Kidney (tissue), 14 donors: ENCODE data around the gene BTAF1. TPM values are rescaled to one million over a fixed set of nuclear protein-coding genes. Genes with fewer than 3 reads are reported as not detected.

ENCODE experiments used
- DNase-seq, 5 donors: peaks; one replicate each; pipeline ENCODE4 v3.0.0-alpha.2; 2013 to 2020
- FAIRE-seq: peaks from 2 replicates; lab custom pipeline; 2012; peaks lifted over from hg19 to GRCh38; lab: Jason Lieb, UNC
- H3K27ac ChIP-seq, 2 donors: one replicate each; pipeline ENCODE4 v1.7.0; 2013; ENCODE audit warnings: low read depth in 2 of 2, low read length in 2 of 2, inconsistent platforms in 1 of 2
- H3K27me3 ChIP-seq: one replicate; pipeline ENCODE4 v1.7.1; 2013; ENCODE audit warnings: low read length, inconsistent platforms; ENCODE audit not compliant: control insufficient read depth, insufficient read depth
- H3K36me3 ChIP-seq, 3 donors: one replicate each; pipeline versions ENCODE4 v1.7.0 to v1.7.1; 2013; ENCODE audit warnings: low read length in 3 of 3, control low read depth in 1 of 3, inconsistent platforms in 1 of 3; ENCODE audit not compliant: insufficient read depth in 3 of 3, control insufficient read depth in 2 of 3
- H3K4me1 ChIP-seq, 3 donors: one replicate each; pipeline versions ENCODE4 v1.7.0 to v1.7.1; 2013; ENCODE audit warnings: low read length in 3 of 3, inconsistent platforms in 1 of 3, low read depth in 1 of 3; ENCODE audit not compliant: control insufficient read depth in 2 of 3, insufficient read depth in 2 of 3
- H3K4me3 ChIP-seq, 3 donors: one replicate each; pipeline versions ENCODE4 v1.7.0 to v1.8.1; 2013; ENCODE audit warnings: low read length in 3 of 3, control low read depth in 1 of 3, inconsistent platforms in 1 of 3
- H3K9ac ChIP-seq, 3 donors: one replicate each; pipeline versions ENCODE4 v1.7.0 to v1.7.1; 2013; ENCODE audit warnings: low read length in 3 of 3, control low read depth in 1 of 3, inconsistent platforms in 1 of 3
- H3K9me3 ChIP-seq, 3 donors: one replicate each; pipeline versions ENCODE4 v1.7.0 to v1.7.1; 2013; ENCODE audit warnings: low read length in 3 of 3, control low read depth in 1 of 3, inconsistent platforms in 1 of 3; ENCODE audit not compliant: control insufficient read depth in 2 of 3, insufficient read depth in 1 of 3
- CTCF ChIP-seq: IDR thresholded peaks from 3 replicates; pipeline ENCODE4 v1.5.1; 2012; ENCODE audit warnings: mild to moderate bottlenecking, moderate library complexity, borderline replicate concordance; ENCODE audit not compliant: insufficient read depth; ENCODE audit errors: extremely low read depth
- intact Hi-C: fragments of 100-400 bp; cut with DNase I; formaldehyde crosslinking; loops from one replicate; pipeline ENCODE4 v1.11.1; 2022
- polyA plus RNA-seq: library from polyadenylated mRNA; stranded (reverse); fragments of 350-450 nt; fragmentation: Illumina TruSeq; extraction: RNeasy Lipid Tissue Mini Kit (QIAGEN cat#74804); gene quantifications from one replicate; pipeline ENCODE4 v1.2.3, GENCODE V29; 2014; ENCODE audit warnings: low read depth, low replicate concordance; ENCODE audit not compliant: insufficient read depth
- total RNA-seq: library from RNA; stranded (reverse); fragmentation: NEBNext Ultra II Directional; extraction: Animal tissue kit (Norgen Biotek cat#: 25700); gene quantifications from one replicate; pipeline ENCODE4 v1.2.1, GENCODE V29; 2021
- donor health status: control.
- donor health status: control.
- donor health status: control.
- donor health status: control.
- donor health status: control.
- donor health status: DM: yes; HTN: yes; CAD: no.
- donor health status: Normal renal cell carcinoma (clear cell type).

The BTAF1 gene
- total and polyA plus RNA-seq, 2 donors from 2014 or later = 4.3 to 35.1 TPM

GRCh38 chr10:92052741-92053140 is 129.2 kb downstream of the BTAF1 start:
- intact Hi-C loops = no loop called here
- H3K4me3 ChIP-seq = no peak overlapping the region
- no peak overlapping the region for H3K27ac ChIP-seq
- H3K27me3 ChIP-seq = no peaks in the 10 kb centered on the region
- no peak for FAIRE-seq
- no peak for DNase-seq
- H3K36me3 ChIP-seq = peaks cover 0 to 10% (median 3%) of the 10 kb centered on the region in 3 donors
- H3K9ac ChIP-seq = no peak overlapping the region
- peaks cover 0 to 3% (median 0%) of the 10 kb centered on the region in 3 donors for H3K4me1 ChIP-seq
- H3K9me3 ChIP-seq = no peaks in the 10 kb centered on the region
- TF ChIP-seq CTCF = no peak

GRCh38 chr10:92054807-92055206 is 131.2 kb downstream of the BTAF1 start:
- H3K4me3 ChIP-seq = no peak overlapping the region
- H3K9me3 ChIP-seq = no peaks in the 10 kb centered on the region
- no peaks in the 10 kb centered on the region for H3K4me1 ChIP-seq
- intact Hi-C loops = no loop called here
- no peak overlapping the region for H3K27ac ChIP-seq
- no peak overlapping the region for H3K9ac ChIP-seq
- TF ChIP-seq CTCF = no peak
- no peak for DNase-seq
- no peaks in the 10 kb centered on the region for H3K27me3 ChIP-seq
- FAIRE-seq = no peak
- peaks cover 0 to 10% (median 3%) of the 10 kb centered on the region in 3 donors for H3K36me3 ChIP-seq

GRCh38 chr10:92062273-92062672 is 138.7 kb downstream of the BTAF1 start:
- no peak overlapping the region for H3K4me3 ChIP-seq
- FAIRE-seq (no peak), DNase-seq (no peak)
- TF ChIP-seq CTCF = no peak
- no peaks in the 10 kb centered on the region for H3K27me3 ChIP-seq
- intact Hi-C loops = no loop called here
- H3K9me3 ChIP-seq = no peaks in the 10 kb centered on the region
- no peaks in the 10 kb centered on the region for H3K4me1 ChIP-seq
- no peak overlapping the region for H3K27ac ChIP-seq
- H3K36me3 ChIP-seq = no peaks in the 10 kb centered on the region
- no peak overlapping the region for H3K9ac ChIP-seq

- Histone ChIP-seq H3K4me1 (no peaks in the 10 kb centered on the region), H3K27me3 (no peaks in the 10 kb centered on the region), H3K9ac (no peak overlapping the region), H3K36me3 (no peaks in the 10 kb centered on the region), H3K4me3 (no peak overlapping the region), H3K9me3 (no peaks in the 10 kb centered on the region), H3K27ac (no peak overlapping the region)
- FAIRE-seq (no peak), DNase-seq (no peak)
- intact Hi-C loops = no loop called here
- TF ChIP-seq CTCF = no peak
Measured at GRCh38 chr10:92064506-92064905, 140.9 kb downstream of the BTAF1 start.
